Midbrain (tissue), 1 donor: ENCODE results near the gene TRAF3IP1.
"Not testable (repeated sequence)": the region's sequence is repeated elsewhere in the genome, so short reads cannot be mapped to it uniquely, and the experiment has no call there.

Experiments
- DNase-seq: peaks from one replicate; lab custom pipeline; 2025; lab: John Stamatoyannopoulos, UW

Gene TRAF3IP1

GRCh38 chr2:238320246-238320647, at the start of gene TRAF3IP1:
Gene TRAF3IP1 (plus strand): TSS chr2:238320518. CDS start chr2:238320663, 145 bp downstream.
- DNase-seq: peak; percentile 94

- DNase-seq: no peak
Measured at GRCh38 chr2:238270606-238271005, 49.7 kb upstream of the TRAF3IP1 start.

- no peak for DNase-seq
Measured at GRCh38 chr2:238271061-238271554, 49.2 kb upstream of the TRAF3IP1 start.

GRCh38 chr2:238271686-238272085, 48.6 kb upstream of the TRAF3IP1 start:
- DNase-seq: not testable (repeated sequence)

- no peak for DNase-seq
Measured at GRCh38 chr2:238272156-238272555, 48.2 kb upstream of the TRAF3IP1 start.

- not testable (repeated sequence) for DNase-seq
Measured at GRCh38 chr2:238273433-238273832, 46.9 kb upstream of the TRAF3IP1 start.

- DNase-seq: no peak
Measured at GRCh38 chr2:238274152-238274865, 46.0 kb upstream of the TRAF3IP1 start.

GRCh38 chr2:238277695-238278094, 42.6 kb upstream of the TRAF3IP1 start:
- DNase-seq: no peak

GRCh38 chr2:238278626-238279323, 41.5 kb upstream of the TRAF3IP1 start:
- no peak for DNase-seq

GRCh38 chr2:238279324-238279682, 41.0 kb upstream of the TRAF3IP1 start:
- DNase-seq: no peak

- no peak for DNase-seq
Measured at GRCh38 chr2:238280083-238280825, 40.1 kb upstream of the TRAF3IP1 start.

GRCh38 chr2:238281826-238282480, 38.4 kb upstream of the TRAF3IP1 start:
- no peak for DNase-seq

GRCh38 chr2:238282861-238283738, 37.2 kb upstream of the TRAF3IP1 start:
- DNase-seq: no peak

- no peak for DNase-seq
Measured at GRCh38 chr2:238284802-238285515, 35.4 kb upstream of the TRAF3IP1 start.

GRCh38 chr2:238285653-238286082, 34.6 kb upstream of the TRAF3IP1 start:
- DNase-seq: peak; percentile 37

GRCh38 chr2:238286095-238286494, 34.2 kb upstream of the TRAF3IP1 start:
- peak; percentile 34 for DNase-seq

- peak; percentile 43 for DNase-seq
Measured at GRCh38 chr2:238286551-238286950, 33.8 kb upstream of the TRAF3IP1 start.

GRCh38 chr2:238286987-238287736, 33.2 kb upstream of the TRAF3IP1 start:
- no peak for DNase-seq
